ENCODE results near the gene TMEM74B.

Gene TMEM74B

GRCh38 chr20:1205802-1206201 is 21.0 kb upstream of the TMEM74B start:
- TF ChIP-seq EZH2 (optimal IDR thresholded peaks at IDR 0.05; ENCODE audit: low read depth, low read length) (no peak), EZH2phosphoT487 (IDR thresholded peaks at IDR 0.05; ENCODE audit: low read length) (no peak), CTCF (IDR thresholded peaks at IDR 0.05; ENCODE audit: low read length) (no peak)
- H2AFZ ChIP-seq (ENCODE audit: low read length): no peak overlapping the region

GRCh38 chr20:1204576-1204975 is 19.8 kb upstream of the TMEM74B start:
- no peaks in the 10 kb centered on the region for H4K20me1 ChIP-seq (ENCODE audit: insufficient read depth, low read length)
- no peak for TF ChIP-seq EZH2 (optimal IDR thresholded peaks at IDR 0.05; ENCODE audit: low read depth, low read length)
- no peaks in the 10 kb centered on the region for H3K9me3 ChIP-seq (replicated peaks; ENCODE audit: insufficient read depth, low read length)
- DNase-seq: no peak
- H3K36me3 ChIP-seq (replicated peaks; ENCODE audit: insufficient read depth, low read length): no peaks in the 10 kb centered on the region
- H3K79me2 ChIP-seq (ENCODE audit: low read length): no peaks in the 10 kb centered on the region
- no peak overlapping the region for H3K9ac ChIP-seq (ENCODE audit: low read length)
- H3K4me1 ChIP-seq (ENCODE audit: low read length): no peaks in the 10 kb centered on the region
- H3K27ac ChIP-seq (ENCODE audit: low read length): no peak overlapping the region
- no peaks in the 10 kb centered on the region for H3K27me3 ChIP-seq (replicated peaks; ENCODE audit: insufficient read depth, low read length)
- H3F3A ChIP-seq (ENCODE audit: insufficient read depth, low read length): no peaks in the 10 kb centered on the region
- no peaks in the 10 kb centered on the region for H3K9me2 ChIP-seq (replicated peaks; ENCODE audit: insufficient read depth, low read length)
- no peak overlapping the region for H3K4me2 ChIP-seq (ENCODE audit: low read depth, low read length)
- H3K4me3 ChIP-seq (ENCODE audit: low read length): no peak overlapping the region
- H2AFZ ChIP-seq (ENCODE audit: low read length): no peak overlapping the region

More at GRCh38 chr20:1205802-1206201, 21.0 kb upstream of the TMEM74B start:
- Histone ChIP-seq H3K27me3 (replicated peaks; ENCODE audit: insufficient read depth, low read length) (no peaks in the 10 kb centered on the region), H3K4me2 (ENCODE audit: low read depth, low read length) (no peak overlapping the region), H3K9me2 (replicated peaks; ENCODE audit: insufficient read depth, low read length) (no peaks in the 10 kb centered on the region), H3K4me1 (ENCODE audit: low read length) (no peaks in the 10 kb centered on the region), H3K36me3 (replicated peaks; ENCODE audit: insufficient read depth, low read length) (no peaks in the 10 kb centered on the region), H3K9me3 (replicated peaks; ENCODE audit: insufficient read depth, low read length) (no peaks in the 10 kb centered on the region), H3K79me2 (ENCODE audit: low read length) (no peaks in the 10 kb centered on the region), H3K27ac (ENCODE audit: low read length) (no peak overlapping the region), H3F3A (ENCODE audit: insufficient read depth, low read length) (no peaks in the 10 kb centered on the region), H4K20me1 (ENCODE audit: insufficient read depth, low read length) (no peaks in the 10 kb centered on the region), H3K4me3 (ENCODE audit: low read length) (no peak overlapping the region), H3K9ac (ENCODE audit: low read length) (no peak overlapping the region)
- no peak for DNase-seq

GRCh38 chr20:1204113-1204512 is 19.3 kb upstream of the TMEM74B start:
- H2AFZ ChIP-seq (ENCODE audit: low read length): no peak overlapping the region
- no peaks in the 10 kb centered on the region for H3K9me2 ChIP-seq (replicated peaks; ENCODE audit: insufficient read depth, low read length)
- no peaks in the 10 kb centered on the region for H3K27me3 ChIP-seq (replicated peaks; ENCODE audit: insufficient read depth, low read length)
- H3K36me3 ChIP-seq (replicated peaks; ENCODE audit: insufficient read depth, low read length): no peaks in the 10 kb centered on the region
- TF ChIP-seq EZH2phosphoT487 (IDR thresholded peaks at IDR 0.05; ENCODE audit: low read length): no peak
- no peak for TF ChIP-seq CTCF (IDR thresholded peaks at IDR 0.05; ENCODE audit: low read length)
- TF ChIP-seq EZH2 (optimal IDR thresholded peaks at IDR 0.05; ENCODE audit: low read depth, low read length): no peak
- no peak overlapping the region for H3K9ac ChIP-seq (ENCODE audit: low read length)
- H3K4me3 ChIP-seq (ENCODE audit: low read length): no peak overlapping the region
- no peak overlapping the region for H3K4me2 ChIP-seq (ENCODE audit: low read depth, low read length)
- H3K4me1 ChIP-seq (ENCODE audit: low read length): no peaks in the 10 kb centered on the region
- no peaks in the 10 kb centered on the region for H3K79me2 ChIP-seq (ENCODE audit: low read length)
- H3F3A ChIP-seq (ENCODE audit: insufficient read depth, low read length): no peaks in the 10 kb centered on the region
- DNase-seq: no peak
- H4K20me1 ChIP-seq (ENCODE audit: insufficient read depth, low read length): no peaks in the 10 kb centered on the region
- H3K27ac ChIP-seq (ENCODE audit: low read length): no peak overlapping the region
- no peaks in the 10 kb centered on the region for H3K9me3 ChIP-seq (replicated peaks; ENCODE audit: insufficient read depth, low read length)

- H3K4me2 ChIP-seq (ENCODE audit: low read depth, low read length): no peak overlapping the region
These were observed 18.8 kb upstream of the TMEM74B start for GRCh38 chr20:1203630-1204029.

More at GRCh38 chr20:1203630-1204029, 18.8 kb upstream of the TMEM74B start:
- no peaks in the 10 kb centered on the region for H3K9me2 ChIP-seq (replicated peaks; ENCODE audit: insufficient read depth, low read length)
- H2AFZ ChIP-seq (ENCODE audit: low read length): no peak overlapping the region
- no peak overlapping the region for H3K4me3 ChIP-seq (ENCODE audit: low read length)
- H3K9me3 ChIP-seq (replicated peaks; ENCODE audit: insufficient read depth, low read length): no peaks in the 10 kb centered on the region
- no peaks in the 10 kb centered on the region for H3F3A ChIP-seq (ENCODE audit: insufficient read depth, low read length)
- H4K20me1 ChIP-seq (ENCODE audit: insufficient read depth, low read length): no peaks in the 10 kb centered on the region
- H3K9ac ChIP-seq (ENCODE audit: low read length): no peak overlapping the region
- no peaks in the 10 kb centered on the region for H3K27me3 ChIP-seq (replicated peaks; ENCODE audit: insufficient read depth, low read length)
- no peaks in the 10 kb centered on the region for H3K4me1 ChIP-seq (ENCODE audit: low read length)
- no peak for DNase-seq
- H3K27ac ChIP-seq (ENCODE audit: low read length): no peak overlapping the region
- H3K36me3 ChIP-seq (replicated peaks; ENCODE audit: insufficient read depth, low read length): no peaks in the 10 kb centered on the region
- TF ChIP-seq CTCF (IDR thresholded peaks at IDR 0.05; ENCODE audit: low read length) (no peak), EZH2phosphoT487 (IDR thresholded peaks at IDR 0.05; ENCODE audit: low read length) (no peak), EZH2 (optimal IDR thresholded peaks at IDR 0.05; ENCODE audit: low read depth, low read length) (no peak)
- no peaks in the 10 kb centered on the region for H3K79me2 ChIP-seq (ENCODE audit: low read length)

Data from MM.1S (cell line).